HG03280 (cell line): ENCODE results near the gene TRAPPC14.

Source experiments
- ATAC-seq: cut with Tn5 transposase; IDR thresholded peaks from one replicate; pipeline ENCODE4 v1.9.1; 2021; ENCODE audit warnings: mild to moderate bottlenecking, moderate library complexity; ENCODE audit not compliant: unreplicated experiment

Gene TRAPPC14

DNA sequence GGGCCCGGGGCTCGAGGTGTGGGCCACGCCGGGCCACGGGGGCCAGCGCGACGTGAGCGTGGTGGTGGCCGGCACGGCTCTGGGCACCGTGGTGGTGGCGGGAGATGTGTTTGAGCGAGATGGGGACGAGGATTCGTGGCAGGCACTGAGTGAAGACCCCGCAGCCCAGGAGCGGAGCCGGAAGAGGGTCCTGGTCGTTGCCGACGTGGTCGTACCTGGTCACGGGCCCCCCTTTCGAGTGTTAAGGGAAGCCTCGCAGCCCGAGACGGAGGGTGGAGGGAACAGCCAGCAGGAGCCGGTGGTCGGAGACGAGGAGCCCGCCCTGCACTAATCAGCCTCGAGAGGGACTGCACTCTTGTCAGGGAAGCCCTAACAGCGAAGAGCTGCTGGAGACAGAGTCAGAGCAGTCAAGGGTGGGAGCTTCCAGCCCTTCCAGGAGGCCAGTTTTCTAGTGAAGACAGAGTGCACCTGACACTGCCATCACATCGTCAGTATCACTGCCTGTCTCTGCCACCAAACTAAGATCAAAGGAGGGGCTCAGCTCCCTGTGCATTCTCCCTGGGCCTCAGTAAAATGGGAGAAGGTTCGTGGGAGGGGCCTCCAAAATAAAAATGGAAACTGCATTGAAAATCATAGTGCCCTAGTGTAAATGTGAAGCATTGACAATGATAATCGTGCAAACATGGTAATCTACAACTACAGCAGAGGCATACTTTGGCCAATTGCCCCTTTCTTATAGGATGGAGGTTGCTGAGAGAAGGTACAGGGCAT, 30.5 kb downstream of the TRAPPC14 start:
- no peak for ATAC-seq

DNA sequence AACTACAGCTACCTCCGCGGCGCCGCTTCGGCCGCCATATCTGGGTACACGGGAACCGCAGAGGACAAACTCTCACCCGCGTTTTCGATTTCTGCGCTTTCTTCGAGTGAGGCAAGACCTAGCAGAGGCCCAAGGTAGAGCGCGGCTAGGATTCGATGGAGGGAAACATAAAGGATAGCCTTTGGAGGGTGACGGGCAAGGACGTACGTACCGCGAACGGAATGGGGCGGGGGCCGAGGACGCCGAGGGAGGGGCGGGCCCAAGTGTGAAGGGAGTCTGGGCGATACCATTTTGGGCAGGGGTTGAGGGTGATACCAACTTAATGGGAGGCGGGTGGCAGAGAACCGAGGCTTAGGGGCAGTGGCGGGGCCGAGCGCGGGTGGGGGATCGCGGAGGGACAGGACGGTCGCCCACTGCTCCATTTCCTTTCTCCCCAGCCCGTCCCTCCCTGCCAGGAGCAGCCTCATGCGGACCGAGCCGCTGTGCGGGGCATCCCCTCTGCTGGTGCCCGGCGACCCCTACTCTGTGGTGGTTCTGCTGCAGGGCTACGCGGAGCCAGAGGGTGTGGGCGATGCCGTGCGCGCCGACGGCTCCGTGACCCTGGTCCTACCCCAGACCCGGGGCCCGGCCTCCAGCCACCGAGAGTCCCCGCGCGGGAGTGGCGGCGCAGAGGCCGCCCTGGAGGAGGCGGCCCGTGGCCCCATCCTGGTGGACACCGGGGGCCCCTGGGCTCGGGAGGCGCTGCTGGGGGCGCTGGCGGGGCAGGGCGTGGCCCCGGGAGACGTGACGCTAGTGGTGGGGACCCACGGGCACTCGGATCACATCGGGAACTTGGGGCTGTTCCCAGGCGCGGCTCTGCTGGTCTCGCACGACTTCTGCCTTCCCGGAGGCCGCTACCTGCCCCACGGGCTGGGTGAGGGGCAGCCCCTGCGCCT, 31.3 kb downstream of the TRAPPC14 start, which contains the start of gene MBLAC1:
Gene MBLAC1 (plus strand): TSS at position 37 of the 935 bp plus-strand sequence. CDS start 429 bp downstream, at position 466.
- ATAC-seq = peak; percentile 72

DNA sequence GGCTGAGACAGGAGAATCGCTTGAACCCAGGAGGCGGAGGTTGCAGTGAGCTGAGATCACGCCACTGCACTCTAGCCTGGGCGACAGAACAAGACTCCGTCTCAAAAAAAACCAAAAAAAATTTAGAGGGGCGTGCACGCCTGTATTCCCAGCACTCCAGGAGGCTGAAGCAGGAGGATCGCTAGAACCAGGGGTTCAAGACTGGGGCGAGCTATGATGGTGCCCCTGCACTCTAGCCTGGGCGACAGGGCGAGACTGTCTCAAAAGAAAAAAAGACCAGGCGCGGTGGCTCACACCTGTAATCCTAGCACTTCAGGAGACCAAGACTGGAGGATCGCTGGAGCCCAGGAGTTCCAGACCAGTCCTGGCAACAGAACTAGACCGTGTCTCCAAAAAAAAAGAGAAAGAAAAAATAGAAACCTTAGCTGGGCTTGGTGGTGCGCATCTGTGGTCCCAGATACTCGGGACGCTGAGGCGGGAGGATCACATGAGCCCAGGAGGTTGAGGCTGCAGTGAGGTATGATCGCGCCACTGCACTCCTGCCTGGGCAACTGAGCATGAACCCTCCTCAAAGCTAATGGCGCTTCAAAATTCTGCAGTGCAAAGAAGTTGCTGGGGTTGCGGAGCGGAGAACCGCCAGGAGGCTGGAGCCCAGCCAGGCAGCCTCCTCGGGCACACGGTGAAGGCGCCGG, 32.1 kb downstream of the TRAPPC14 start:
- ATAC-seq = no peak

DNA sequence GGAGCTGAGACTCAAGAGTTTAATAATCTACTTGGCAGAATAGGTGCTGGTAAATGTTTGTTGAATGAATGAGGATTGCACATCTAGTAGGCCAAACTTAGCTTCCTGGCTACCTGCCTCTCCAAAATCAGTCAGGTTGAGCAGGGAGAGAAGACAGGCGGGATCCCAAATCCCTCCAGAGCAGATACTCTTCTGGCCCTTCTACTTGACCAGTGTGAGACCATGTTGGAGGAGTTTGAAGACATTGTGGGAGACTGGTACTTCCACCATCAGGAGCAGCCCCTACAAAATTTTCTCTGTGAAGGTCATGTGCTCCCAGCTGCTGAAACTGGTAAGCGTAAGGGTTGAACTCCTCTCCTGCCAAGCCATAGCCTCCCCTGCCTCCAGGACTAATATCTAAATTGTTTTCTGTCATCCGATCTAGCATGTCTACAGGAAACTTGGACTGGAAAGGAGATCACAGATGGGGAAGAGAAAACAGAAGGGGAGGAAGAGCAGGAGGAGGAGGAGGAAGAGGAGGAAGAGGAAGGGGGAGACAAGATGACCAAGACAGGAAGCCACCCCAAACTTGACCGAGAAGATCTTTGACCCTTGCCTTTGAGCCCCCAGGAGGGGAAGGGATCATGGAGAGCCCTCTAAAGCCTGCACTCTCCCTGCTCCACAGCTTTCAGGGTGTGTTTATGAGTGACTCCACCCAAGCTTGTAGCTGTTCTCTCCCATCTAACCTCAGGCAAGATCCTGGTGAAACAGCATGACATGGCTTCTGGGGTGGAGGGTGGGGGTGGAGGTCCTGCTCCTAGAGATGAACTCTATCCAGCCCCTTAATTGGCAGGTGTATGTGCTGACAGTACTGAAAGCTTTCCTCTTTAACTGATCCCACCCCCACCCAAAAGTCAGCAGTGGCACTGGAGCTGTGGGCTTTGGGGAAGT, 34.0 kb downstream of the TRAPPC14 start:
- no peak for ATAC-seq

DNA sequence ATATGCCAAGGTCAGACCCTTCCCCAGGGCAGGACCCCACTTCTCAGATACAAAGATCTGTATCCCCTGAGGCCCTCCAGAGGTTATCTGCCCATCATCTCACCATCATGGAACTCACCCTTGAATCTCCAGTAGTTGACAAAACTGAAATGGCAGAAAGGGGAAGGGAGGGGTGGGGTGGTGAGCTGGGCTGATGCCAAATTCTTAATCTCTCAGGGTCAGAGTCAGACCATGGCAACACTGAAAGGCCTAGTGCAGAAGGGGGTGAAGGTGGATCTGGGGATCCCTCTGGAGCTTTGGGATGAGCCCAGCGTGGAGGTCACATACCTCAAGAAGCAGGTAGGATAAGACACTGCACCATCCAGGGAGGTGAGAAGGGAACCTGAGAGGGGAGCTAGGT, 36.0 kb downstream of the TRAPPC14 start:
- ATAC-seq = no peak

DNA sequence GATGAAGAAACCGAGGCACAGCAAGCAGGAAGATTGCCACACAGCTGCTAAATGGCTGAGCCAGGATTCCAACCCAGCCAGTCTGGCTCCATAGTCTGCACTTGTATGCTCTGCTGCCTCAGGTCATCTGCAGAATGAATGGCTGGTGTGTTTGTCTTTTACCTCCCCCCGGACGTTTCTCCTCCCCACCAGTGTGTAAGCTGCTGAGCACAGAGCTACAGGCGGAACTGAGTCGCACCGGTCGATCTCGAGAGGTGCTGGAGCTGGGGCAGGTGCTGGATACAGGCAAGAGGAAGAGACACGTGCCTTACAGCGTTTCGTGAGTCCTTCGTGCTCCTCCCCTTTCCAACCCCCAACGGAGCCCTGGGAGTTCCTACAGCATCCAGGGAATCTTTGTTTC, 36.5 kb downstream of the TRAPPC14 start:
- ATAC-seq = no peak

DNA sequence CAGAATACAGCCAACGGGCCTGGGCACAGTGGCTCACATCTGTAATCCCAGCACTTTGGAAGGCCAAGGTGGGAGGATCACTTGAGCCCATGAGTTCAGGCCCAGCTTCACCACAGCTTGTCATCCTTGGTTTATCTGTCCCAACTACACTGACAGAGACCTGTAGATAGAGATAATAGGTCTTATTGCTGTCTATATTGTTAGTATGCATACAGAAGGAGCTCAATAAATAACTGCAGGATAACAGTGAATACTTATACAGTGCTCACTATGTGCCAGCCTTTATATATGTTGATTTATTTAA, 37.8 kb downstream of the TRAPPC14 start:
- ATAC-seq = no peak

DNA sequence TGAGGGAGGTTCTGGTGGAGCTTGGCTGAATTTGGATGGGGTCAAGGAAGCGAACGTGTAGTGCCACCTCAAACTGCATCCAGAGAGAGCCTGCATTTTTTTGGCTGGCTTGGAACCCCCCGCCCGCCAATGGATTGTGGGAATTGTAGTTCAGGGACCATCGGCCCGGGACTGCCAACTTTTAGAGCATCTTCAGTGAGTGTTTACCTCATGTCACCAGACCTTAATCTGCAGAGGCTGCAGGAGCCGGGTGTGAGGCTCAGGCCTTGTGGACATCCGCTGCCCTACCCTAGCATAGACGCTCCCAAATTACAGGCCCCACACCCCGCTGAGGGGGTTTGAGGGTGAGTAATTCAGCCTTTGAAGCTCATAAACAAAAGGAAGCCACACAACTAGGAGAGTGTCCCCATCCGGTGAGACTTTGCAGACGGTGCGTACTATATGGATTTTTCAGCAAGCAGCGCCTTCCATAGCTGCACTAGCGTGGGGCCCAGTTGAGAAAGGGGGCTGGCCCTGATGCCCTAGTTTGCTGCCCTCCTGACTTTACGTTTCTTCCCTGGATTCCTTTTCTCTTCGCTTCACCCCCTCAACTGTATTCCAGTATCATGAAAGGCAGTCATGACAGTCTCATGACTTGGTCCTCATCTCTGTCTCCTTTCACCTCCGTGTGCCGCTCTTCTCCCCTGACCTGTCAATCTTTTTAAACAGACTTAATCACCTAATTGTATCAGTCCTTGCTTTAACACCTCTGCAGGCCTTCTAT, 38.4 kb downstream of the TRAPPC14 start:
- peak; percentile 33 for ATAC-seq

DNA sequence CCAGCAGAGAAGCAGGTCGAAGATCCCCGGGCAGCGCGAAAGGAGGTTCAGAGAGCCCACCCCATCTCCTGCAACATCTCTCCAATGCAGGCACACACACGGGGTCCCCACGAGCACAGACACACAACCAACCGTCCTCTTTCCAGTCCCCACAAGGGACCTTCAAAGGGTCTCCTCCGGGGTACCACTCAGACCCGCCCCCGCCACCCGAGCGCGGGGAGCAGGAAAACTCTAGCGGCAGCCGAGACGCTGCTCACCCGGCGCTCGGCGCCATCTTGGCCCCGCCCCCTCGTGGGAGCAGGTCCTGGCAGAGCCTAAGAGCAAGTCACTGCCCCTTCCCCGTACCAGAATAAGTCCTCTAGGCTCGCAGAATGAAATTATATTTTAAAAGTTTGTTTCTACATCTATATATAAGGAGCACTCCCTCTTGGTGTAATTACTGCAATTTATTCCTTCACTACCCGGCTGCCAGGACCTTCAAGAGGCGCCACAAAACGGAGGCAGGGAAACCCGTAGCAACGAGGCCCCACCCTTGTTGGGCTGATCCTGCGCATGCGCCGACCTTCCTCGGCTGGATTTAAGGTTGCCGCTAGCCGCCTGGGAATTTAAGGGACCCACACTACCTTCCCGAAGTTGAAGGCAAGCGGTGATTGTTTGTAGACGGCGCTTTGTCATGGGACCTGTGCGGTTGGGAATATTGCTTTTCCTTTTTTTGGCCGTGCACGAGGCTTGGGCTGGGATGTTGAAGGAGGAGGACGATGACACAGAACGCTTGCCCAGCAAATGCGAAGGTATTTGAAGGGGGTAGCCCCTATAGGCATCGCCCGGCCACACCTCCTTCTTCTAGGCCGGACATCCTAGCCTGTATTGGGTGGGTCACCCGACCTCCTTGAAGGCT, 39.2 kb downstream of the TRAPPC14 start, which contains the start of the genes CNPY4 and TAF6:
Gene CNPY4 (plus strand): TSS at position 563 of the 898 bp plus-strand sequence. CDS start 111 bp downstream, at position 674.
Gene TAF6 (minus strand): TSS at position 287 of the 898 bp plus-strand sequence. CDS start 5,149 bp downstream, outside the sequence.
- ATAC-seq = peak; percentile 78

DNA sequence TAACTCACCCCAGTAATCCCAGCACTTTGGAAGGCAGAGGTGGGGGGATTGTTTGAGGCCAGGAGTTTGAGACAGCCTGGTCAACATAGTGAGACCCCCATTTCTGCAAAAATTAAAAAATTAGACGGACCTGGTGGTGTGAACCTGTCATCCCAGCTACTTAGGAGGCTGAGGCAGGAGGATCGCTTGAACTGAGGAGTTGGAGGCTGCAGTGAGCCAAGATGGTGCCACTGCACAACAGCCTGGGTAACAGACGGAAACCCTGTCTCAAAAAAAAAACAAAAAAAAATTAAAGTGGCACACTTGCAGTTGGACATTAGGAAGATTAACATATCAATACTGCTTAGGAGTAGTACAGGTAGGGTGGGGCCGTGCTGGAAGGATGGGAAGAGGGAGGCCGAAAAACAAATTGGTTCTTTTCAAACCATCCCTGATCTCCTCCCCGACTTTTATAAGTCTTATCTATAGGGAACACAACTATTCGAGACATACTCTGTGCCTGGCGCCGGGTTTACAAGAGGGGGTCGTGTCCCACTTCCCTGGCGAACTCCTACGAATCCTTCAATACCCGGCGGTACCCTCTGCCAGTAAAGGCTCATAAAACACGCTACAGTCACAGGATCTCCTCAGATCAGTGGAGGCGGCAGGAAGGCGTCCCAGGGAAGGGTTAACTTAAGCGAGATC, 40.0 kb downstream of the TRAPPC14 start:
- ATAC-seq = no peak

DNA sequence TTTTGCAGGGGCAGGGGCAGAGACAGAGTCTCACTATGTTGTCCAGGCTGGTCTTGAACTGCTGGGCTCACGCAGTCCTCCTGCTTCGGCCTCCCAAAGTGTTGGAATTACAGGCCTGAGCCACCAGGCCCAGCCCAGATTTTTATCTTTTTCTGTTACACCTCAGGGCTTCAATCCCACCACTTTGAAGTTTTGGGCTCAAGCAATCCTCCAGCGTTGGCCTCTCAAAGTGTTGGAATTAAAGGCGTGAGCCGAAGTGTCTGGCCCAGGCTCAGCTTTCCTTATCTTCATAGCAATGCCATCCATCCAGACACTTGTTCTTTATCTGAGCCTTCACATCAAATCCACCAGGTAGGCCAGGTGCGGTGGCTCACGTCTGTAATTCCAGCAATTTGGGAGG, 43.5 kb downstream of the TRAPPC14 start:
- no peak for ATAC-seq

DNA sequence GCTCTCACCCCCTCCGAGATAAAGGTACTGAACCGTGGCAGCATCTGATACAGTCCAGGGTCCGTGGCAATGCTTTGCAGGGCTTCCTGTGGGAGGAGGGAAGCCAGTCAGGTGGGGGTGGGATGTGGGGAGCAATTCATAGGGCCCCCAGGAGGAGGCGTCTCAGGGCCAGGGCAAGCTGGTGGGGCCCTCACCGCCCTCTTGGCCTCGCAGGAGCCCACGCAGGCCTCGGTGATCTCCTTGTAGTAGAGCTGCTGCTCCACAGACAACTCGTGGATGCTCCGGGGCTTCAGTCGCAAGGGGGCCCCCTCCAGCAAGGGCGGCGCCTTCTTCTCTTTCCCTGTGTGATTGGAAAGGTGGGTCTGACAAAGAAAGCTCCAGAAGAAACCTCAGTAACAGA, 46.6 kb downstream of the TRAPPC14 start:
- no peak for ATAC-seq

DNA sequence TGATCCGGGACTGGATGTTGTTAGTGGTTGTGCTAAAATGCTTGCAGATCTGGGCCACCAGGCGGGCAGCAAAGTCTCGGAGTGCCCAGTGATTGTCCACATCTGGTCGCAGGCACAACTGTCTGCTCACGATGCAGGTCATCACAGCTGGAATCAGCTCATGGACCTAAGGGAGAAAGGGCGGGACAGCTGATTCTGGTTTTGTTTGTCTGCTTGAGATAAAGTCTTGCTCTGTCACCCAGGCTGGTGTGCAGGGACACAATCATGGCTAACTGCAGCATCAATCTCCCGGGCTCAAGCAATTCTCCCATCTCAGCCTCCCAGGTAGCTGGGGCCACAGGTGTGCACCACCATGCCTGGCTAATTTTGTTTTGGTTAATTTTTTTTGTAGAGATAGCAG, 47.4 kb downstream of the TRAPPC14 start:
- no peak for ATAC-seq

DNA sequence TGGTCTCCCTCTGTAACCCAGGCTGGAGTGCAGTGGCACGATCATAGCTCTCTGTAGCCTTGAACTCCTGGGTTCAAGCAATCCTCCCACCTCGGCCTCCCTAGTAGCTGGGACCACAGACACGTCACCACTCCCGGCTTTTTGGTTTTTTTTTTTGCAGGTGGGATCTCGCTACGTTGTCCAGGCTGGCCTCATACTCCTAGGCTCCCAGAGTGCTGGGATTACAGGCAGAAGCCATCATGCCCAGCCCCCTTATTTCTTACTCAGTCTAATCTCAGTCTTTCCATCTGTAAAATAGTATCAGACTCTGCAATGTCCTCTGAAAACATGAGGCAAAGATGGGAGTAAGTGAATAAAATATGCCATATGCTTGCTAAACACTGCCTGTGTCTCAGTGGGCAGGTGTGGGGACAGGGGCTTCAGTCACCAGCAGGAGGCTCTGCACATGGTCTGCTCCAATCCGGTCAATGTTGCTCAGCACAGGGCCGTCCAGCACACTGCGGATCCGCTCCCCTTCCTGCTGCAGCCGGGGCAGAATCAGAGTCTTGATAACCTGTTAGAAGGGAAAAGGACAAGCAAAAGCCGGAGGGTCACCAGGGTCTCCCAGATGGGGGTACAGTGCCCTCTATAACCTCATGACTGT, 48.9 kb downstream of the TRAPPC14 start:
- no peak for ATAC-seq

DNA sequence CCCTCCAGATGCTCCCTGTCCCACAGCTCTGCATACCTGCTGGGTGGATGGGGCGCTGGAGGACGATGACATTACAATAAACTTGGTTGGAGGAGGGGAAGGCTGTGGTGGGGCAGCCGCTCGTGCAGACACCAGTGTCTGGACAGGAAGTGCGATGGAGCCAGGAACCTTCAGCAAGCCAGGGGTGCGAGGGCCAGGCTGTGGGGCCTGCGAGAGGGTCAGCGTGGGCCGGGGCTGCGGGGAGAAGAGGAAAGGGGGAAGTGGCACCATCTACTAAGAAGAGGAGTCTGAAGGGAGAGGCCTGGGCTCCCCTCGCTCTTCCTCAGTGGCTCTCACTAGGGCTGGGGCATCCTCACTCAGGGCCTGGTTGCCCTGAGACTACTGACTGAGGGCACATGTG, 50.6 kb downstream of the TRAPPC14 start:
- no peak for ATAC-seq

DNA sequence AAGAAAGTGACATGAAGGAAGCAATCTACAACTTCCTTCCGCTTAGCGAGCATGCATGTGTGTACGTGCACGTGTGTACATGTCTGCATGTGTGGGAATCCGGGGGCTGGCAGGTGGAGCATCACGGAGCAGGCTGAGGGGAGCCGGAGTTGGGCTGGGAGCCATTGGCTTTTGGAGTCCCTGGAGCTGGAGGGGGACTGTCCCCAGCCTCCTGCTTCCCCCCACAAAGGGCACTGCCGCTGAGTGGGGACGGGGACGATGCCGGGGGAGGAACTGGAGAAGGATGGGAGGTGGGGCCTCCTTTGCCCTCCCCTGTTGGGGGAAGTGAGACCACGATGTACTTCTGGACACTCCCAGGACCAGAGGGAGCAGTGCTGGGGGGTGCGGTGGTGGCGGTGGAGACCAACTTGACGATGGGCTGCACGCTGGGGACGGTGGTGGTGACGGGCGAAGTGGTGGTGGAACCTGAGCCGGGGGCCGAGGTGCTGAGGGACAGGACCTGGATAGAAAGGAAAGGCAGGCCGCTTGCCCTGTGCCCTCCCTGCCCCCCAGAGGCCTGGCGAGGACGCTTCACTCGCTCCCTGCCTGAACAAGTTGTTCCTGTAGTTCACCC, 51.3 kb downstream of the TRAPPC14 start:
- no peak for ATAC-seq

DNA sequence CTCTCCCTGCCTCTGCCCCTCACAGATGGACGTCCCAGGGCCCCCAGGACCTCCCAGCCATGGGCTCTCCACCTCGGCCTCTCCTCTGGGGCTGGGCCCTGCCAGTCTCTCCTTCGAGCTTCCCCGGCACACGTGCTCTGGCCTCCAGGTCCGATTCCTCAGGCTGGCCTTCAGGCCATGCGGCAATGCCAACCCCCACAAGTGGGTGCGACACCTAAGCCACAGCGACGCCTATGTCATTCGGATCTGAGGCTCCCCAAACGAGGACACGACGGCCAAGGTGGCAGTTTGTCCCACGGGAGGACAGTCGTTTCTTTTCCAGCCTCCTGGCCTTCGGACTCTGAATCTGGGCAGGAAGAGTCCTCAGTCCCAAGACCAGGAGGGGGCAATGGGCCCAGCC, 51.9 kb downstream of the TRAPPC14 start:
- no peak for ATAC-seq
